ENCODE measurements around the gene FAM240B.
A peak's percentile ranks its signal among the peaks of the same experiment; 100 is the strongest.

Gene FAM240B

DNA sequence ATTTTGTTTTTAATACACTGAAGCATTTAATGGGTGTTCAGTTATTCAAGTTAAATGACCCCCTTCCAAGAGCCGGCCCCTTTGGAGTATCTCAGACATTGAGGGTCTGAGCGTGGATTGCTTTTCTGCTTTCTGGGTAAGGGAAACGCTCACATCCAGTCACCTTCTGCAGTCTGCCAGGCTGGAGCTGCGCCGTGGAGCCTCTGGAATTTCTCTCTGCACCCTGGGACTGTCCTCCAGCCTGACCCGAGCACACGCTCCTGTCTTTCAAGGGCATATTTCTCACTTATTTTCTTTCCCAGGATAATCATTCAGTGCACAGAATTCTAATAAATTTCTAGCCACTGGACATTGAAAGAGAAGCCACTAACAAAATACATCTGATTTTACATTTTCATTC is 13.4 kb downstream of the FAM240B start:
- intact Hi-C loops (cut with DNase I): no loop called here
- peak in 1 of 10 donors; percentile 42 for DNase-seq

DNA sequence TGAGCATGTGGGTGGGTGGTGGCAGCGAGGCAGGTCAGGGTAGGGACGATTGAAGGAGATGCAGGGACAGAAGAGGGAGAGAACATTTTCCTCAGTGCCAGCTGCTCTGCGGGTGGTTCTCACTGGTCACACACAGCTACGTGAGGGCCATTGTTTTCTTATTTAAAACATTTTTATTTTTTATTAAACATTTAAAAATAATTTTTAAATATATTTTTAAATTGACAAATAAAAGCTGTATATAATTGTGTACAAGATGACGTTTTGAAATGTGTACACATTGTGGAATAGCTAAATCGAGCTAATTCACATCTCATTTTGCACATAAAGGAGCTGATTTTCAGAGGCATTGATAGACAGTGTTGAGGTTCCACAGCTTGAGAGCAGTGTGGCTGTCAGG is 14.0 kb downstream of the FAM240B start:
- intact Hi-C loops (cut with DNase I): no loop called here
- peak in 1 of 10 donors; percentile 59 for DNase-seq

- intact Hi-C loops (cut with DNase I): loop anchor here (5.0 kb wide), 2 partner anchors 38 to 42 kb away; no protein-coding TSS in a partner anchor
- no peak for DNase-seq
Observed at GRCh38 chr9:38700695-38701094, 19.2 kb downstream of the FAM240B start.

- intact Hi-C loops (cut with DNase I): no loop called here
- peak in 1 of 10 donors; percentile 72 for DNase-seq
Observed at GRCh38 chr9:38699337-38699736, 20.6 kb downstream of the FAM240B start.

- no peak for DNase-seq
- intact Hi-C loops (cut with DNase I): no loop called here
Observed at GRCh38 chr9:38697776-38698300, 22.1 kb downstream of the FAM240B start.

DNA sequence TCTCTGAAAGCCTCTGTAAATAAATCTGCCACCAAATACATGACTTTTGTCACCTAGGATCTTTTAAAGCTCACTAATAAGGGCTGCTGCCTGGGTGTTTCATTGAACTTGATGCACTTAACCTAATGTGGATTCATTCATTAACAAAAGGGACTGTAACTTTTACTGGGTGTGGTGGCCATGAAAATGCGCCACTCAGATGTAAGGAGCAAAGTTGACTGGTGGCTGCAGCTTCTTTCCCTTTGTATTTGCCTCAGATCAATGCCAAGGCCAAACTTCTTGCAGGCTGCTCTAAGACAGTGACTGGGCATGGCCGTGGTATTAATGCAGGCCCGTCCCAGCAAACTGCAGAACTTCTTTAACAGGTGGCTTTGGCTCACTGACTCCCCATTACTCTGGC is 22.9 kb downstream of the FAM240B start:
- intact Hi-C loops (cut with DNase I): no loop called here
- no peak for DNase-seq

GRCh38 chr9:38694676-38695075 is 25.3 kb downstream of the FAM240B start:
- DNase-seq: peak in 8 of 10 donors; percentile 37 to 94 (median 75)
- intact Hi-C loops (cut with DNase I): no loop called here

- no peak for DNase-seq
- intact Hi-C loops (cut with DNase I): no loop called here
Observed at GRCh38 chr9:38692707-38693106, 27.2 kb downstream of the FAM240B start.

GRCh38 chr9:38690574-38690973 is 29.4 kb downstream of the FAM240B start:
- intact Hi-C loops (cut with DNase I): no loop called here
- DNase-seq: no peak

- intact Hi-C loops (cut with DNase I): loop anchor here (10.0 kb wide), 1 partner anchor 75 kb away; no protein-coding TSS in a partner anchor
- peak in 5 of 10 donors; percentile 23 to 86 (median 49) for DNase-seq
Observed at GRCh38 chr9:38689678-38690077, 30.3 kb downstream of the FAM240B start.

GRCh38 chr9:38687992-38688391 is 31.9 kb downstream of the FAM240B start:
- DNase-seq: peak in 1 of 10 donors; percentile 48
- intact Hi-C loops (cut with DNase I): loop anchor here (10.0 kb wide), 1 partner anchor 77 kb away; no protein-coding TSS in a partner anchor

- DNase-seq: peak in 5 of 10 donors; percentile 18 to 89 (median 71)
Observed at GRCh38 chr9:38687389-38687842, 32.5 kb downstream of the FAM240B start.

GRCh38 chr9:38686933-38687332 is 33.0 kb downstream of the FAM240B start:
- intact Hi-C loops (cut with DNase I): loop anchor here (10.0 kb wide), 1 partner anchor 78 kb away; no protein-coding TSS in a partner anchor
- no peak for DNase-seq

More at GRCh38 chr9:38687389-38687842, 32.5 kb downstream of the FAM240B start:
- intact Hi-C loops (cut with DNase I): loop anchor here (10.0 kb wide), 1 partner anchor 77 kb away; no protein-coding TSS in a partner anchor

GRCh38 chr9:38685535-38685934 is 34.4 kb downstream of the FAM240B start:
- intact Hi-C loops (cut with DNase I): loop anchor here (10.0 kb wide), 1 partner anchor 79 kb away; no protein-coding TSS in a partner anchor
- DNase-seq: peak in 2 of 10 donors; percentile 22 to 50

GRCh38 chr9:38683336-38683735 is 36.6 kb downstream of the FAM240B start:
- no peak for DNase-seq
- intact Hi-C loops (cut with DNase I): loop anchor here (10.0 kb wide), 1 partner anchor 81 kb away; no protein-coding TSS in a partner anchor

DNA sequence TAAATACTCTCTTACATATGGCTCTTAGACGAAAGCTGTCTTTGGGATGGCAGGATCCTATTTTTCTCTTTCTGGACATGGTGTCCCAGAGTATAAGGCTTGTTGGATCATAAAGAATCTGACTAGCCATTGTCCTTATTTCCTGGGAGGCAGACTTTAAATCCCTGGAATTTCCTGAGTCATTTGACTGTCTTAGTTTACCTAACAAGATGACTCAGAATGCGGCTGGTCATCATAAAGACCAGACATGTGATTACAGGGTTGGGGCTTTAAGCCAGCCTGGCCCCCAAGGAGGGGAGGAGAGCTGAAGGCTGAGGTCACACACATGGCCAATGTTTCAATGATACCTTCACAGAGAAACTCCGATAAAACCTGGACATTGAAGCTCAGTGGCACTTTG is 37.2 kb downstream of the FAM240B start:
- intact Hi-C loops (cut with DNase I): loop anchor here (10.0 kb wide), 1 partner anchor 82 kb away; no protein-coding TSS in a partner anchor

GRCh38 chr9:38681747-38682227 is 38.1 kb downstream of the FAM240B start:
- DNase-seq: no peak
- intact Hi-C loops (cut with DNase I): loop anchor here (10.0 kb wide), 1 partner anchor 83 kb away; no protein-coding TSS in a partner anchor

More for the DNA sequence above, 37.2 kb downstream of the FAM240B start:
- no peak for DNase-seq

DNA sequence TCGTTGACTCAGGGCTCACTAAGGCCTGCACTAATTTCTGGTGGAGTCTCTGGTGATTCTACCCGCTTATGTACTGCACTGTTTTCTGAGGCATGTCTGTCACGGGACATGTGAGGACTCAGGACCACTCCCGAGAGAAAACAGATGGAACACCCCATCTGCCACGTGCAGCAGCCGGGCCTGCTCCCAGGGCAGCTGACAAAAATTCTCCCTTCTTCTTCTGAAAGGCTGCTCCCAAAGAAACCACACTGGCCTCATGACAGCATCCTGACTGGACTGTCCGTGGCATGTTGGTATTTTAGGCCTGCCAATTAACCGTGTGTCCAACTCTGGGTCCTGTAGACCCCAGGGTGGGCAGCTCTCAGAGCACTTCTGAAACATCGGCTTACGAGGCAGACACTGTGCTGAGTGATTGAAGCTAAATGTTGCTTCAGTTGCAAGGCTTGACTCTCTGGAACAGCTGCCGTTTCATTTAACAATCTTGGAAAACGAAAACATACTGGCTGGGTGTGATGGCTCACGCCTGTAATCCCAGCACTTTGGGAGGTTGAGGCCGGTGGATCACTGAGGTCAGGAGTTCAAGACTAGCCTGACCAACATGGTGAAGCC is 39.0 kb downstream of the FAM240B start:
- intact Hi-C loops (cut with DNase I): loop anchor here (10.0 kb wide), 1 partner anchor 84 kb away; no protein-coding TSS in a partner anchor
- no peak for DNase-seq

GRCh38 chr9:38677660-38678303 is 42.2 kb downstream of the FAM240B start:
- intact Hi-C loops (cut with DNase I): no loop called here
- DNase-seq: no peak

GRCh38 chr9:38675831-38676230 is 44.1 kb downstream of the FAM240B start:
- DNase-seq: no peak
- intact Hi-C loops (cut with DNase I): no loop called here

- no peak for DNase-seq
- intact Hi-C loops (cut with DNase I): no loop called here
Observed at GRCh38 chr9:38675211-38675610, 44.7 kb downstream of the FAM240B start.
